SIG-M5 treated with dmso at 0.1 percent for 504 hours (cell line): ENCODE measurements around the gene FAM170B.

Experiments
- DNase-seq: peaks from one replicate; lab custom pipeline; 2025; ENCODE audit not compliant: unreplicated experiment; lab: John Stamatoyannopoulos, UW

FAM170B gene

GRCh38 chr10:49133706-49134248 is at the start of gene FAM170B:
Gene FAM170B, minus strand, starts transcription at chr10:49134021. Its CDS starts 103 bp downstream, at chr10:49133918.
- no peak for DNase-seq

GRCh38 chr10:49182776-49183175 is 49.0 kb upstream of the FAM170B start:
- DNase-seq = no peak

GRCh38 chr10:49180444-49180860 is 46.6 kb upstream of the FAM170B start:
- no peak for DNase-seq

GRCh38 chr10:49179699-49180443 is 46.0 kb upstream of the FAM170B start:
- no peak for DNase-seq

GRCh38 chr10:49178489-49179471 is 45.0 kb upstream of the FAM170B start:
- DNase-seq = no peak

- no peak for DNase-seq
Observed at GRCh38 chr10:49177391-49178355, 43.9 kb upstream of the FAM170B start.

- no peak for DNase-seq
Observed at GRCh38 chr10:49176310-49177268, 42.8 kb upstream of the FAM170B start.

GRCh38 chr10:49175587-49176309 is 41.9 kb upstream of the FAM170B start:
- no peak for DNase-seq

- peak; percentile 5 for DNase-seq
Observed at GRCh38 chr10:49174926-49175500, 41.2 kb upstream of the FAM170B start.

GRCh38 chr10:49174261-49174925 is 40.6 kb upstream of the FAM170B start:
- no peak for DNase-seq

GRCh38 chr10:49173853-49174252 is 40.0 kb upstream of the FAM170B start:
- no peak for DNase-seq

GRCh38 chr10:49173201-49173772 is 39.5 kb upstream of the FAM170B start:
- DNase-seq = no peak

- DNase-seq = no peak
Observed at GRCh38 chr10:49172777-49173132, 38.9 kb upstream of the FAM170B start.

- DNase-seq = no peak
Observed at GRCh38 chr10:49172061-49172776, 38.4 kb upstream of the FAM170B start.

- no peak for DNase-seq
Observed at GRCh38 chr10:49171326-49172060, 37.7 kb upstream of the FAM170B start.

GRCh38 chr10:49170632-49171325 is 37.0 kb upstream of the FAM170B start:
- DNase-seq = no peak
